SIG-M5 treated with dmso at 0.1 percent for 504 hours (cell line): ENCODE data around the gene IFT88.

ENCODE experiments used
- DNase-seq: peaks from one replicate; lab custom pipeline; 2025; ENCODE audit not compliant: unreplicated experiment; lab: John Stamatoyannopoulos, UW

IFT88 gene, protein sequence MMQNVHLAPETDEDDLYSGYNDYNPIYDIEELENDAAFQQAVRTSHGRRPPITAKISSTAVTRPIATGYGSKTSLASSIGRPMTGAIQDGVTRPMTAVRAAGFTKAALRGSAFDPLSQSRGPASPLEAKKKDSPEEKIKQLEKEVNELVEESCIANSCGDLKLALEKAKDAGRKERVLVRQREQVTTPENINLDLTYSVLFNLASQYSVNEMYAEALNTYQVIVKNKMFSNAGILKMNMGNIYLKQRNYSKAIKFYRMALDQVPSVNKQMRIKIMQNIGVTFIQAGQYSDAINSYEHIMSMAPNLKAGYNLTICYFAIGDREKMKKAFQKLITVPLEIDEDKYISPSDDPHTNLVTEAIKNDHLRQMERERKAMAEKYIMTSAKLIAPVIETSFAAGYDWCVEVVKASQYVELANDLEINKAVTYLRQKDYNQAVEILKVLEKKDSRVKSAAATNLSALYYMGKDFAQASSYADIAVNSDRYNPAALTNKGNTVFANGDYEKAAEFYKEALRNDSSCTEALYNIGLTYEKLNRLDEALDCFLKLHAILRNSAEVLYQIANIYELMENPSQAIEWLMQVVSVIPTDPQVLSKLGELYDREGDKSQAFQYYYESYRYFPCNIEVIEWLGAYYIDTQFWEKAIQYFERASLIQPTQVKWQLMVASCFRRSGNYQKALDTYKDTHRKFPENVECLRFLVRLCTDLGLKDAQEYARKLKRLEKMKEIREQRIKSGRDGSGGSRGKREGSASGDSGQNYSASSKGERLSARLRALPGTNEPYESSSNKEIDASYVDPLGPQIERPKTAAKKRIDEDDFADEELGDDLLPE

GRCh38 chr13:20566898-20567874 lies at the start of gene IFT88:
TSS of gene IFT88 (plus strand) at chr13:20567157. CDS start at chr13:20574386, 7,229 bp downstream.
- peak; percentile 88 for DNase-seq

- DNase-seq = no peak
Observed at GRCh38 chr13:20518660-20519100, 48.3 kb upstream of the IFT88 start.

DNA sequence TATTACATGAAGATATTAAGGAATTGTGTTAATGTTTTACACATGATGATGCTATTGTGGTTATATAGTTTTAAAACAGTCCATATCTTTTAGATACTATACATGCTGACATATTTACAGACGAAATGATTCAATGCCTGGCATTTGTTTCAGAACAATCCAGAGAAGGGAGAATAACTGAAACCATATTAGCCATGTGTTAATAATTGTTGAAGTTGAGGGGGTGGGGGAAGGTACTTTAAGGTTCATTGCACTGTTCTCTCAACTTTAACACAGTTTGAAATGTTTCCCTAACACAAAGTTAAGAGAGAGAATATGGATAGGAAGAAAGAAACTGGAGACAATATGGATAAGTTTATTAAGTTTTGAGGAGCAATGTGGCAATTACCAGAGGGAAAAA lies 47.1 kb upstream of the IFT88 start:
- no peak for DNase-seq

- no peak for DNase-seq
Observed at GRCh38 chr13:20521364-20522115, 45.4 kb upstream of the IFT88 start.

GRCh38 chr13:20525144-20525600 lies 41.8 kb upstream of the IFT88 start:
- DNase-seq = peak; percentile 9

DNA sequence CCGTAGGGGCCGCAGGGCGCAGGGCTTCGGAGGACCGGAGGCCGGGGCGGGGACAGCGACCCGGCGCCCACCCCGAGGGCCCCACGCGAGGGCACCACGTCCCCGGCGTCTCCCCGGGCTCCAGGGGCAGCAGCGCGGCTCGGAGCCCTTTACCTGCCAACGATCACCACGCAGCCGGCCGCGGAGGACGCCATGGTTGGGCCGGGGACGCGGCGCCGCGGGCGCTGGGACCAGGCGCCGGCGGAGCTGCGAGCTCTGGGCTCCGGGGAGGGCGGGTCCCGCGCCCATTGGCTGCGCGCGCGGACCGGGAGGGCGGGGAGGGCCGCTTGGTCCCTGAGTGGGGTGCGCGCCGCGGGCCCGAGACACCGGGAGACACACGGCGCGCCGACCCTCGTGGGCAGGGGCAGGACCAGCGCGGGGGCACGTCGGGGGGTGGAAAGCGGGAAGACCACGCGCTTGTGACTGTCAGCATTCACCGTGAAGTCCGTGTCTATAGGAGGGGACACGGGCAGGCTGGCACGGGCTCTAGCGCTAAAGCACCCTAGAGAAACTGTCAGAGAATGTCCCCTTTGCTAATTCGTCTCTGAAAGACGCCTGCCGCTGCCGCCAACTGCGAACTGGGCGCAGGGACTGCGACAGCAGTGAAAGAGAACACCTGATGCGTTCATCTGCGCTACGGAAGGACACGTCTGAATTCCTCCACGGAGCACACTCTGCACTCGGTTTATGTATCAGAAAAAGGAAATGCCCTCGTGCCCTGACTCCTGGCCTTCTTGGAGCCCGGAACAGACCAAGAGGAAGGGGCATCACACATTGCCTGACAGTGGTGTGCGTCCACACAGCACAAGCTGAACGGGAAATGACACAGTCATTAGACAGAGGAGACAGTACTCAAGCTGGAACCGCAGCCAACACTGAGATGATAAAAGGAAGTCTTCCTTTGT lies 41.1 kb upstream of the IFT88 start, which contains the start of gene CRYL1:
Gene CRYL1 (minus strand): TSS at position 257 of the 944 bp plus-strand sequence. CDS start 63 bp downstream, at position 194.
- peak; percentile 72 for DNase-seq

GRCh38 chr13:20526664-20527063 lies 40.3 kb upstream of the IFT88 start:
- no peak for DNase-seq

GRCh38 chr13:20528452-20528851 lies 38.5 kb upstream of the IFT88 start:
- DNase-seq = no peak

GRCh38 chr13:20534038-20534608 lies 32.8 kb upstream of the IFT88 start:
- DNase-seq = no peak

DNA sequence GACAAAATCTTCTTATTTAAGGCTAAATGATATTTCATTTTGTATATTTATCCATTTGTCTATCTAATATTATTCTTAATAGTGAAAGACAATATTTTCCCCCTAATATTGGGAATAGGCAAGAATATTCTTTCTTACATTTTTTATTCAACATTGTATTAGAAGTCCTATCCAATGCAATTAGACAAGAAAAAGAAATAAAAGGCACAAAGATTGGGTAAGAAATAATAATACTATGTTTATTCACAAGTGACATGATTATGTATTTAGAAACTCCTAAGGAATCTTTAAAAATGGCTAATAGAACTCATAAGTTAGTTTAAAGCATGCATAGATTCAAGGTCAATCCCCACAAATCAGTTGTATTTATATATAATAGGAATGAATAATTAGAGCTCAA lies 30.0 kb upstream of the IFT88 start:
- no peak for DNase-seq

GRCh38 chr13:20544201-20544923 lies 22.6 kb upstream of the IFT88 start:
- DNase-seq = peak; percentile 17

- DNase-seq = peak; percentile 65
Observed at GRCh38 chr13:20546556-20546955, 20.4 kb upstream of the IFT88 start.

DNA sequence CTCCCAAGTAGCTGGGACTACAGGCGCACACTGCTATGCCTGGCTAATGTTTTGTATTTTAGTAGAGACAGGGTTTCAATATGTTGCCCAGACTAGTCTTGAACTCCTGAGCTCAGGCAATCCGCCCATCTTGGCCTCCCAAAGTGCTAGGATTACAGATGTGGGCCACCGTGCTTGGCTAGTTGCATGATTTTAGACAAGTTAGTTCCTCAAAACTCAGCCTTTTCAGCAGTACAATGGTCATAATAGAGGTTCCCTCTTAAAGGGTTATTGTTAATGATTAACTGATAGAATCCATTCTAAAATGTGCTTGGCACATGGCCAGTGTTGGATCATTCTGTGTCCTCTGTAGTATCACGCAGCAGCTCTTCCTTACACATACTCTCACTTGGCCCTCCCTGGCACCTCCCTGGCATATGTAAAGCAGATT lies 19.5 kb upstream of the IFT88 start:
- no peak for DNase-seq

DNA sequence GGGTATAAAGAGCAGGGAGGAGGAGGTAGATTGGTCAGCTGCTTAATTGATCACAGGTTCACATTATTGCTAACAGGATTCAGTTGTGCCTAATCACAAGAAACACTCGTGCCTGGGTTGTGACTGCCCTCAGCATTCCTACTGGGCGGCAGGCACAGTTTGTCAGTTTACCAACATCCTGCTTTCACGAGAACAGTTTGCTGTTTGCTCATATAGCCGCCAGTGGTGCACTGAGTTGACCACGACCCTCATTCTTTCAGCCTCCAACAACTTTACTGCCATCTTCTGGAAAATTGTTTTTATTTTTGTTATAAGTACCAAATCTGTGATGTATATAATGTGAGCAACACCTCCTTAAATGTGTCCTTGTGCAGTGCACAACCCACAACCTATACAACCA lies 16.2 kb upstream of the IFT88 start:
- DNase-seq = no peak

DNA sequence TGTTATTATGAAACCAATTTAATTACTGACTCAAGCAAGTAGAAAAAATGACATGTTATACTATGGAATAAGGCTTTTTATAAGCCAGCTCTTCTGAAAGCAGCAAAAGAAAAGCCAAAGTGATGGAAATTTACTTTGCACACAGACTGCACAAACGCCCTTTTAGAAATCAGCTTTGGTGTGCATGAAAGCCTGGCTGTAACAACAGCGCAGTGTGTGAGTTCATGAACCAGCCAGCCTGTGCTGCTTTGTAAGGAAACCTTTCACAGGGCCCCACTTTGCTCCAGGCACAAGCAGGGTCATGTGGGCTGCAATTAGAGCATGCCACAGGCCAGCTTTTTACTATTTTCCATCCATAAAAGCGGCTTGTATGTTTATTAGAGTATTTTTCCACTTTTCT lies 13.6 kb upstream of the IFT88 start:
- no peak for DNase-seq

DNA sequence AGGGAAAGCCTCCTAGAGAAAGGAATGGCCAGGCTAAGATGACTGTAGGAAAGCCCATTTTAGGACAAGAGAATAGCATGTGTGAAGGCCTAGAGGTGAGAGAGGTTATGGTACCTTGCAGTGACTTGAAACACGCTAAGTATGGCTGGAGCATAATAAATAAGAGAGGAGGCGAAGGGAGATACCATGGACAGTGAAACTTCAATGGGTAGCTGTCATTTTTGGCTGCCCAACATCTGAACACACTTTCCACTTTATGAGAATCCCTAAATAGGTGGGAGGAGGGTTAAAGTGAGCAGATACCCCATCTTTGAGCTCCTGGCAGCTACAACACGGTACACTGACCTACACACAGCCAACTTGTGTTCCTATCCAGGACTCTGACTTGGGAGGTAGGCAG lies 8.0 kb upstream of the IFT88 start:
- no peak for DNase-seq

DNA sequence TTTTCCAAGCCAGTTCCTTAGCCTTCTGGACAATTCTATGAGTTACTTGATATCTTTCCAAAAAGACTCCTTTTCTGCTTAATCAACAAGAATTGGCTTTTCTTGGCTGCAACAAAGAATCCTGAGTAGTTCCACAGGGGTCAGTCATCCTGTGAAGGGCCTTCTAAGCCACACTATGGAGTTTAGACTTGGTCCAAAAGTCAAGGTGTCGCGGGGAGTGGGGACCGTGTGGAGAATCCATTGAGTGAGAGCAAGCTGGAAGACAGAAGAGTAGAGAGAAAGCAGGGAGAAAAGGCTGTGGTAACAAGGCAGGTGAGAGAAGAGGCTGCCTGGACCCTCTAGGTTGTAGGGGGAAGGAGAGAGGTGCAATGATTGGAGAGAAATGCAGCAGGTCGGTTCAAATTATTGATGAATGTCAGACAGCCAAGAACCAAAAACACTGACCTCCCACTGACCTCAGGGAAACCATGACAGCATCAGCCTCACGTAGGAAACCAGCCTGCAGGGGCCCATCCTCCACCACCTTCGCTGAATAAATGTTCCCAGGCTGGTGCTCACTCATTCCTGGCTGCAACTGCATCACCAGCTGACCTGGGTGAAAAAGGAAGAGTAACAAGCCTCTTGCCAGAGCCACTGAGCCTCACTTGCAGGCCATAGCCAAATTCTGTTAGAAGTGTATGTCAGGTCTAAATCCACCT lies 7.1 kb upstream of the IFT88 start:
- DNase-seq = no peak
